ENCODE results near the gene KLHL25. TPM values are rescaled to one million over a fixed set of nuclear protein-coding genes. Genes with fewer than 3 reads are reported as not detected.
"Not testable (repeated sequence)": the region's sequence is repeated elsewhere in the genome, so short reads cannot be mapped to it uniquely, and the experiment has no call there.

Gene KLHL25, protein sequence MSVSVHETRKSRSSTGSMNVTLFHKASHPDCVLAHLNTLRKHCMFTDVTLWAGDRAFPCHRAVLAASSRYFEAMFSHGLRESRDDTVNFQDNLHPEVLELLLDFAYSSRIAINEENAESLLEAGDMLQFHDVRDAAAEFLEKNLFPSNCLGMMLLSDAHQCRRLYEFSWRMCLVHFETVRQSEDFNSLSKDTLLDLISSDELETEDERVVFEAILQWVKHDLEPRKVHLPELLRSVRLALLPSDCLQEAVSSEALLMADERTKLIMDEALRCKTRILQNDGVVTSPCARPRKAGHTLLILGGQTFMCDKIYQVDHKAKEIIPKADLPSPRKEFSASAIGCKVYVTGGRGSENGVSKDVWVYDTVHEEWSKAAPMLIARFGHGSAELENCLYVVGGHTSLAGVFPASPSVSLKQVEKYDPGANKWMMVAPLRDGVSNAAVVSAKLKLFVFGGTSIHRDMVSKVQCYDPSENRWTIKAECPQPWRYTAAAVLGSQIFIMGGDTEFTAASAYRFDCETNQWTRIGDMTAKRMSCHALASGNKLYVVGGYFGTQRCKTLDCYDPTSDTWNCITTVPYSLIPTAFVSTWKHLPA
- polyA plus RNA-seq (2012; ENCODE audit: insufficient read depth, insufficient read length) = 6.0 TPM

DNA sequence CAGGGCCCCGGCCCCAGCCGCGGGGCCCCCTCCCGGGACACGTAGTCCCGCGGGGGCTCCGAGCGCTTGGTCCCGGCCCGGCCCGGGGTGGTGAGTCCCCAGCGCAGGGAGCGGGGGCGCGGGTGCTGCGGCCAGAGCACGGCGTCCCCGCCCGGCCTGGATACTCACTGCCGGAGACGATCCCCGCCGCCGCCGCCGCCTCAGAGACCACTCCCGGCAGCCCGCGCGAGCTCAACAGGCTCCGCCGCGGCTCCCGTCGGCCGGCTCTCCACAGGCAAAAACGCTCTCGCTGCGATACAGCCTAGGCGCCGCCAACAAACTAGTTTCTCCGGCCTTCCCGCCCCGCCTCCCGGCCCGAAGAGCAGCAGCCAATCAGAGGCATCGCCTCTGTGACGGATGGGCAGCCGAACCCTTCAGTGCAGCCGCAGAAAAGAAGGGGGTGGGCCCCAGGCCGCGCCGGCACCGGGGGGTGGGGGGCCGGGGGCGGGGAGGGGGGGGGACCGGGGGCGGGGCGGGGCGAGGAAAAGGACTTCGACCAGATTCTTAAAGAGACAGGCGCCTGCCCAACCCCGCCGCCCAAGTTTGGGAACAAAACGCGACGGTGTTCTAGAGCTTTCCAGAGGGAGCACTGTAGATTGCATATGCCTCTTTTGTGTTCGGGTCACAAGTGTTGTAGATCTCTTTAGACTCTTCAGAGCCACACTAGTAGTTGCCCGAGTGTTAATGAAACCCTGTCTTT is at the start of gene KLHL25:
KLHL25 (minus strand) TSS at position 328 of the 739 bp plus-strand sequence. CDS start 25,115 bp downstream, outside the sequence.
- peak; percentile 91 for DNase-seq (ENCODE audit: low read depth, low spot score)
- H3K4me3 ChIP-seq (ENCODE audit: low read length) = peak within 1 kb of the TSS; percentile 73

DNA sequence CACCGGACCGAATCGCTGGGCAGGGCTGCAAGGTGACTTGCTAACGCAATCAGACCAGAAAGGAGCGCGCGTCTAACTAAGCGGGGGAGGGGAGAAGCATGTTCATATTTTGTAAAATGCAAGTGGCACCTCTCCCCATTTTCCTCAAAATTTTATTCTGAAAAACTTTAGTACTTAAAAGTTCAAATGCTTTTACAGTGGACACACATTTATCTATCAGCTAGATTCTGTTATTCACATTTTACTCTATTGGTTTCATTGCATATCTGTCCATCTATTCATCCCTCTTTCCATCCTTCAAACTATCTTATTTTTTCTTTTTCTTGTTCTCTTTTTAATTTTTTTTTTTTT is 46.1 kb upstream of the KLHL25 start:
- H3K4me3 ChIP-seq (ENCODE audit: low read length) = peak overlapping the region; percentile 44; the same call in 1 of the 2 replicates
- DNase-seq (ENCODE audit: low read depth, low spot score) = no peak

DNA sequence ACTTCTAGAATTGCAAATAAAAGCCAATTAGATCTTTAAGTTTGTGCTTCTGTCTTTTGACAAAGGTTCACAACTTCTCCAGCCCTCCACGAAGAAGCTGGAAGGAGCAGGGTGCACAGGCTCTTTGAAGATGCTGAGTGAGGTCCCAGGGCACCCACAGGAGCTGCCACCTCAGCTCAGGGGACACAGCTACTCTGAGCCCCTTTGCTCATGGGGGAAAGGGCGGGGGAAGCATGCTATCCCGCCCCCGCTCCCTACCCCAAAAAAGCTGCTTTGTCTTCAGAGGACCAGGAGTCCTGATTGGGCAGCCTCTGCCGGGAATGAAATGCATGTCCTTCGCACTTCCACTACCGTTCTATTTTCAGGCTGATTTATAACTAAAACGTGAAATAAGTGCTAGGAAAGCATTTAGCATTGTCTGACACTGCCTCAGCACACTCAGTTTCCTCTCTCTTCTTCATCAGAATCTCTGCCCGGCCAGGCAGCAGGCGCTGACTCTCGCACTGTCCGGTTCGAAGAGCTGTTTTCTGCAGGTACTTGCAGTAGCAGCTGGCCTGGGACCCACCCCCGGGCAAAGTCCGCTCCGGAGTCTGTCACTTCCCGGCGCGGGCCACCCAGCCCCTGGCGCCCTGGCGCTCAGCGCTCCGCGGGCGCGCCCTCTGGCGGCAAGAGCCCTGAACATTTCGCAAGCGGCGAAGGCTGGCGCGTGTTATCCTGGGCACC is 45.5 kb upstream of the KLHL25 start:
- DNase-seq (ENCODE audit: low read depth, low spot score) = peak; percentile 49
- peak overlapping the region; percentile 44 for H3K4me3 ChIP-seq (ENCODE audit: low read length)

DNA sequence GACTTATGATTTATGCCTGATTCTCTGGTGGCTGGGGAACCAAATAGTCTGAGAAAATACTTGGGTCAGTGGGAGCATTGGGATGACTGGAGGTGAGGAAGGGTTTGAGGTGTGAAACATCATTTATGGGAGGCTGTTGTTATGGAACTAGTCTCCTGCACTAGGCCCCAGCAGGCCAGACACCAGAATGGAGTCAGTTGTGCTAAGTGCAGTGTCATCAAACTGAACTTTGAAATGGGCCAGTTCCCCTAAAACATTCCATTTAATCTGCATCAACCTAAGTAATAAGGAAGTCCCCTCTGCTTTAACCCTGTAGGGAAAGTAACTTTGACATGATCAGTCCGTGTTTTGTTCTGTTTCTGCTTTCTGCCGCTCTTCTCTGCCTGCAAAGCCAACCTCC is 44.9 kb upstream of the KLHL25 start:
- no peak for DNase-seq (ENCODE audit: low read depth, low spot score)
- H3K4me3 ChIP-seq (ENCODE audit: low read length) = no peak overlapping the region

DNA sequence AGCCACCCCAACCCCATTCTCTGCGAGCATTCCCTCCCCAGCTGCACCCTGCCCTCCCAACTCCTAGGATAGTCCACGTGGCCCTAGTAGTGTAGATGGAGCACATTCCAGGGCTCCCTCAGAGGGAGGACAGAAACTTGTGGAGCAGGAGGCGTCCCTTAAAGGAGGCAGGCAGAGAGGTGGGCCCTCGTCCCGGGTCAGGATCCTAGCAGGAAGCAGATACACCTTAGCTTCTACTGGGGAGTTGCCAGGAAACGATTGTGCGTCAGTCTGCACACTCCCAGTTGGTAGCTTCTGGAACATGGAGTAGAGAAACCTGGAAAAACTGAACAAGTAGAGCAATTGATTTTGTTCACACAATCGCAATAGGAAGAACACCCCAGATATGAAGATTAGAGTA is 43.9 kb upstream of the KLHL25 start:
- no peak for DNase-seq (ENCODE audit: low read depth, low spot score)
- no peak overlapping the region for H3K4me3 ChIP-seq (ENCODE audit: low read length)

DNA sequence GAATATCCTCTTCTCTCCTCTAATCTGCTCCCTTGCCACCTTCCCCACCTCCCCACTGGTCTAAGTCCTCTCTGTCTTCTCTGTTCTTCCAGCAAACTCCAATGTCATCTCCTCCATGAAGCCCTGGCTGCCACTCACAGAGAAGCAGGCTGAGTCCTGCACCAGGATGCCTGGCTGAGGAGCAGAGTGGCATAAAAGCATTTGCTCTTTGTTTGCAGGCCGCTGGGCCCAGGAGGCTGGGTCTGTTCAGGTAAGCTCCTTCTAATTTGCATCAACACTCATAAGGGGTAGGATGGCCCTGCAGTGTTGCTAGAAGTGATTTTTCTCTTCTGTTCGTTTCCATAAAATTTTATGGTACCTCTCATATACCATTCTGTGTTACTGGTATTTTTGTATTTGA is 43.2 kb upstream of the KLHL25 start:
- H3K4me3 ChIP-seq (ENCODE audit: low read length) = no peak overlapping the region
- no peak for DNase-seq (ENCODE audit: low read depth, low spot score)

DNA sequence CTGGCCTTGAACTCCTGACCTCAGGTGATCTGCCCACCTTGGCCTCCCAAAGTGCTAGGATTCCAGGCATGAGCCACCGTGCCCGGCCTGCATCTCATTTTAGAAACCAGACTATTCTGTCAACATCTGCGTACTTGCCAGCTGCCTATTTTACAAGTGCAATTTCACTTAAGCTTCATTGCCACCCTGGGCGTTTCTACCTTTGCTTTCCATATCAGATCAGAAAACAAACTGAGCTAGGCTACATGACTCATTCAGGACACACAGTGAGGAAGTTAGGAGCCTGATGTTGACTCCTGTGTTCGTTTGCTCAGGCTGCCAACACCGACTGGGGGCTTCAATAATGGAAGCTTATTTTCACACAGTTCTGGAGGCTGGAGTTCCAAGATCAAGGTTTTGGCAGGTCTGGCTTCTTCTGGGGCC is 42.3 kb upstream of the KLHL25 start:
- no peak for DNase-seq (ENCODE audit: low read depth, low spot score)
- no peak overlapping the region for H3K4me3 ChIP-seq (ENCODE audit: low read length)

DNA sequence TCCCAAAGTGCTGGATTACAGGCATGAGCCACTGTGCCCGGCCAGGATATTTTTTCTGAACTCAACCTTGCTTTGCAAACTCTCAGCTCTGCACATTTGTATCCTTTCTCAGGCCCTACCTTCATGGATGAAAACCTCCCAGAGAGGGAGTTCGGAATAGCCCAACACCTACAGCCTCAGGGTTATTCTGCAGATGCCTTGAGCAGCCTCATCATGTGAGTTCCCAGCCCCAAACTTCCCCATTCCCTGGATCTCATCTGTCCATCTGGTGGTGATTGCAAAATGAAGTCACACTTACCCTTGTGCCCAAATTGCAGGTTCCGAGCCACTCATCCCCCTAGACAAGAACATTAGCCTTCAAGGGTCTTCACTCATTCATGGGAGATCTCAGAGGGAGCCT is 39.9 kb upstream of the KLHL25 start:
- no peak for DNase-seq (ENCODE audit: low read depth, low spot score)
- H3K4me3 ChIP-seq (ENCODE audit: low read length) = no peak overlapping the region

DNA sequence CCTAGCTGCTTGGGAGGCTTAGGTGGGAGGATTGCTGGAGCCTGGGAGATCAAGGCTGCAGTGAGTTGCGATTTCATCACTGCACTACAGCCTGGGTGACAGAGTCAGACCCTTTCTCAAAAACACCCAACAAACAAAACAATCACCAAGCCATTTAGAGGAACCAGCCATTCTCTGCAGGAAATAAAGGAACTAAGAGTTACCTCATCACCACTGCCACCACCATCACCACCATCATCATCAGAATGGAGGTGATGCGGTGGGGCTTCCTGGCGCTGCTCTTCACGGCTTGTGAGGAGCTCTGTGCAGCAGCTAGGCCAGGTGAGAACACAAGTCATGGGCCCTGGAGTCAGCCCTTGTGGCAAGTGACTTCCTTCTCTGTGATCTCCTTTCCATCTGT is 37.7 kb upstream of the KLHL25 start:
- no peak for DNase-seq (ENCODE audit: low read depth, low spot score)
- H3K4me3 ChIP-seq (ENCODE audit: low read length) = no peak overlapping the region

DNA sequence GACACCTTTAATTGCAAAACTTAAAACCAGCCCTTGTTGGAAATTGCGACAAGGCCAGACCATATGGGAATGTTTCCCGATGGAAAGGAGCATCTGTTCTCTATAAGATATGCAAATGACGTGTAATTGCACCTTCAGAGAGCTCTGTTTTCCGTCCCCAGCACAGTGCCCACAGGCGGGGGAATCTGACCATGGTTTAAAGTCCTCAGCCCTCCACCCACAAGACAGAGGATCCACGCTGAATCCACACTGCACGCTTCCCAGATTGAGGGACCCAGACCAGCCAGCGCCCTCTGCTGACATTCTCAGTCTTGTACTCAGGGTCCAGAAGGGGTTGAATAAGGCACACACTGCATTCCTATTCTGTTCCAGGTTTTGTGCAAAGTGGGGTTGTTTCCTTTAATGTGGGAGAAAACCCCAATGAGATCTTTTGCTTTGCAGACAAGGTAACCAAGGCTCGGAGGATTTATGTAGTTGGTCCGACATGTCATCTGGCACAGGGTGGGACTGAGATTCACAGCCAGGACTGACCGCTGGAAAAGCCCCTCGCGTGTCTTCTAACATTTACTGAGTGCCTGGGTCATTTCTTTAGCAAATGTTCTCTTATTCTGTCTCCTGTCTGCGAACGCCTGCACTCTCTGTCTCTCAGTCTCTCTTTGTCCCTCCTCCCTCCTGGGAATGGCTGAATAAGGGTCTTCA is 36.8 kb upstream of the KLHL25 start:
- H3K4me3 ChIP-seq (ENCODE audit: low read length) = no peak overlapping the region
- DNase-seq (ENCODE audit: low read depth, low spot score) = peak; percentile 6

DNA sequence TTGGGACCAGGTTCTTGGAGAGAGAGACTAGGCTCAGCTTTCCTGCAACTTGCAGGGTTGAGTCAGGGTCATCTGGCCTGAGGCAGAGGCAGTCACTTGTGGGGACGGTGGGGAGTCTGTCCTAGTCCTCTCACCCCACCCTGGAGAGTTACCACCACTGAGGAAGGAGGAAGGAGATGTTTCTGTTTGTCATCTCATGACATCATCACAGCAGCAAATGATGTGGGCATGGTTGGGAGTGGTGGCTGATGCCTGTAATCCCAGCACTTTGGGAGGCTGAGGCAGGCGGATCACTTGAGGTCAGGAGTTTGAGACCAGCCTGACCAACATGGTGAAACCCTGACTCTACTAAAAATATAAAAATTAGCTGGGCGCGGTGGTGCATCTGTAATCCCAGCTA is 35.0 kb upstream of the KLHL25 start:
- not testable (repeated sequence) for H3K4me3 ChIP-seq (ENCODE audit: low read length); DNase-seq (ENCODE audit: low read depth, low spot score)

DNA sequence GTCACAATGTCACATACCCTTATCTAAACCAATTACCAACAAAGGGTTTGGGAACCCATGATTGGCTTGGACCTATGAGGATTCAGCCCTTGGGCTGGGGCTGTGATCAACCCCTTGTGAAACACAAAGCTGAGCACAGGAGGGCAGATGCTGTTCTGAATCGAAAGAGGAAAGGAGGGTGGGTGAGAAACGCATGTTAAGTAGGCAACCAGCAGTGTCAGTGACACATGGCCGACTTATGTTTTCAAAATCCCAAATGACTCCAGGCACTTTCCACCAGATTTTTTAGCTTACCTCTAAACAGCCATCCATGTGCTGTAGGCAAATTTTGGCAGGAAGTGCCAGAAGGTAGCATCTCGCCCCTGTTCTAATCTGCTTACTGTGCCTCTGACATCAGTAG is 34.1 kb upstream of the KLHL25 start:
- no peak overlapping the region for H3K4me3 ChIP-seq (ENCODE audit: low read length)
- no peak for DNase-seq (ENCODE audit: low read depth, low spot score)

DNA sequence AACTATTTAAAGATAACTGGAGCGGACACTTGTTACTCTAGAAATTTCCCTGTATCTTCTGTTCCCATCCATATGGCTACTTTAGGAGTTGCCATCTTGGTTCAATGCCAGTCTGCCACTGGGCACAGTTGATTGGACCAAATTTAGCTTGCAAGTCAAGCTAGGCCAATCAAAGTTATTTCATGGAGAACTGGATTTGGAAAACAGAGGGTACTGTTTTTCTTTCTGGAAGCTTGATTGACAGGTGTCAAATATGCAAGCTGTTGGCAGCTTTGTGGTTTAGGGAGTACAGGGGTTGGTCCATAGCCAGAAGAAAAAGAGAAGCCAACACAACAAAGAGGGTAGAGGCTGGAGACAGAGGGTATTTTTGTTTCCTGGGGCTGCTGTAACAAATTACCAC is 33.4 kb upstream of the KLHL25 start:
- no peak overlapping the region for H3K4me3 ChIP-seq (ENCODE audit: low read length)
- DNase-seq (ENCODE audit: low read depth, low spot score) = no peak

DNA sequence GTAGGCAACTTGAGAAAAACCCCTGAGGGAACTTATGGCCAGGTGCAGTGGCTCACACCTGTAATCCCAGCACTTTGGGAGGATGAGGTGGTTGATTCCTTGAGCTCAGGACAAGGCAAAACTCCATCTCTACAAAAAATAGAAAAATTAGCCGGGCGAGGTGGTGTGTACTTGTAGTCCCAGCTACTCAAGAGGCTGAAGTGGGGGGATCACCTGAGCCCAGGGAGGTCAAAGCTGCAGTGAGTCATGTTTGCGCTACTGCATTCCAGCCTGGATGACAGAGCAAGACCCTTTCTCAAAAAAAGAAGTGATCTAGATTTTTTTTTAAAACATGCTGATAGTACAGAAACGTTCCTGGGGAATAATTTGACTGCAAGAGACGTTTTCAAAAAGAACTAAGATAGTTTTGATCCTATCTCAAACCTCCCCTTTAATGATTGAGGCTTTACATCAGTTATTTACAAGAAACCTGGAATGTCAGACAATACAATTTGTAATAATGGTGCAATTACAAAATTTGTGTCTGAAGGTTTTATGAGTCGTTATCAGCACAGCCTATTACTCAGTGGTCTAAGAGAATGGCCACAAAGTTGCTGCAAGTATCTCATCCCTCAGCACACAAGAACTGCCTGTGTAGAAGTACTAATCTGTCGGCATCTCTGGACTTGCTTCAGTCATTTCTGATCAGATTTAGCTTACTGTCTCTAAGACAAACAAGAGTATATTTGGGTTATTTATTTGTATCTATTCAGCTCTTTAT is 32.2 kb upstream of the KLHL25 start:
- no peak overlapping the region for H3K4me3 ChIP-seq (ENCODE audit: low read length)
- no peak for DNase-seq (ENCODE audit: low read depth, low spot score)

DNA sequence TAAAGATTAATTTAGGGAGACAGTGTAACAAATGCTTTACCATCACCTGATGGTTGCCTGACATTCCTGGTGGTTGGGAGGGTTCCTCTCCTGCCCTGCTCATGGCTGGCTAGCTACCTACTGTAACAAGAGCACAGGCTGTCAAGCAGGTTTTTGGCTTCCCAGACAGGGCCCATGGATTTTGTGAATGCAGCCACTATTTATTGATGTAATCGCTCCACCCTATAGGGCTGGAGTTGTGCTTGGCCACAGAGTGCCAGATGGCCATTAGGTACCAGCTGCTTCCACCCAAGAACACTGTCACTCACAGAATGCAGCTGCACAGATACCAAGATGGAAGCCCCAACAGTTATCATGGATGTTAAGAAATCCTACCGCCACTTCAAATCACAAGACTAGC is 31.0 kb upstream of the KLHL25 start:
- no peak overlapping the region for H3K4me3 ChIP-seq (ENCODE audit: low read length)
- DNase-seq (ENCODE audit: low read depth, low spot score) = no peak

DNA sequence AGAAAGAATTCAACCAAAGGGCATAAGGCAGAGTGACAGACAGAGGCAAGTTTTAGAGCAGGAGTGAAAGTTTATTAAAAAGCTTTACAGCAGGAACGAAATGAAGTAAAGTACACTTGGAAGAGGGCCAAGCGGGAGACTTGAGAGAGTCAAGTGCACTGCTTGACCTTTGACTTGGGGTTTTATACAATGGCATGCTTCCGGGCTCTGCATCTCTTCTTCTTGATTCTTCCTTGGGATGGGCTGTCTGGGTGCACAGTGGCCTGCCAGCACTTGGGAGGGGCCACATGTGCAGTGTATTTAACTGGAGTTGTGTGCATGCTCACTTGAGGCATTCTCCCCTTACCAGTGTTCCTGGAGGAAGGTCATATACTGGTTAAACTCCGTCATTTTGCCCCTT is 30.4 kb upstream of the KLHL25 start:
- no peak for DNase-seq (ENCODE audit: low read depth, low spot score)
- no peak overlapping the region for H3K4me3 ChIP-seq (ENCODE audit: low read length)

DNA sequence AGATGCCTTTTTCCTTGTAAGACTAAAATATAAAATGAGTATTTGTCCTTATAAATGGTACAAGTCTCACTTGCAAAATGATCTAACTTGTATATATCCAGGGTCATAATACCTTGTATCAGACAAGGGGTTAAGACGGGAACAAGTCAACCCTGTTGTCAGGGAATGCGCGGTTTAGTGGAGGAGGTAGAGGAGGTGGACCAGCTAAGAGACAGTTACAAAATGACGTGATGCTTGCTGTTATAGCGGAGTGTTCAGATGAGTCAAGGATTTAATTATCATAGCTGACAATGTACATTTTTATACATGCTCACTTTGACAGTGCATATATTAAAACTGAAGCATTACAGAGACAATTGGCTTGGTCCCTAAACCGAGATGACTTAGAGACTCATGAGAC is 26.8 kb upstream of the KLHL25 start:
- DNase-seq (ENCODE audit: low read depth, low spot score) = no peak
- H3K4me3 ChIP-seq (ENCODE audit: low read length) = no peak overlapping the region

DNA sequence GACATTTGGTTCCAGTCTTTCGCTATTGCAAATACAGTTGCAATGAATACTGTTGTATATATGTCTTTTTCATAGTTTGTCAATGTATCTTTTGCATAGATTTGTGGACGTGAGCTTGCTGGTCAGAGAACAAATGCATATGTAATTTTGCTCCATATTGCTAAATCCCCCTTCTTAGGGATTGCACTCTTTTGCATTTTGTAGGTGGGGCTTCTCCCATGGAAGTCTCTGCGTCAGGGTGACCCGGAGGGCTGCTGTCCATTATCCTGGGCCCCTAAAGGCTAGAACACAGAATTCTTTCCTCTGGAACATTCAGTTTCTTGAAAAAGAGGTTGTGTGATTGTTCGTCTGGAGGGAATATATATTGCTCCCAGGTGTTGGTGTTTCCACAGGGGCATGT is 25.2 kb upstream of the KLHL25 start:
- no peak for DNase-seq (ENCODE audit: low read depth, low spot score)
- no peak overlapping the region for H3K4me3 ChIP-seq (ENCODE audit: low read length)
